BLaER1 treated with 17β-estradiol and CSF1 and Interleukin-3, amounts not matched to agents 10 nM and 100 nM (cell line): ENCODE results near the gene FKBP1B.

Source experiments
- H3K27ac ChIP-seq, 11 experiments: shearing (Covaris generic); formaldehyde crosslinking; 2 replicates each; pipeline ENCODE4 v1.8.1; 2022
- H3K27me3 ChIP-seq, 11 experiments: shearing (Covaris generic); formaldehyde crosslinking; 2 replicates each; pipeline ENCODE4 v1.8.1; 2022
- H3K36me3 ChIP-seq, 11 experiments: shearing (Covaris generic); formaldehyde crosslinking; 2 replicates each; pipeline ENCODE4 v1.8.1; 2022
- H3K4me1 ChIP-seq, 10 experiments: shearing (Covaris generic); formaldehyde crosslinking; 2 replicates each; pipeline ENCODE4 v1.8.1; 2022
- H3K4me2 ChIP-seq, 11 experiments: shearing (Covaris generic); formaldehyde crosslinking; 2 replicates each; pipeline ENCODE4 v1.8.1; 2022
- H3K4me3 ChIP-seq, 10 experiments: shearing (Covaris generic); formaldehyde crosslinking; 2 replicates each; pipeline ENCODE4 v1.8.1; 2022
- H3K9ac ChIP-seq, 11 experiments: shearing (Covaris generic); formaldehyde crosslinking; 2 replicates each; pipeline ENCODE4 v1.8.1; 2022
- H3K9me3 ChIP-seq, 11 experiments: shearing (Covaris generic); formaldehyde crosslinking; replicated peaks in 1 of 11; 2 replicates each; pipeline ENCODE4 v1.8.1; 2022
- H4K20me1 ChIP-seq, 11 experiments: shearing (Covaris generic); formaldehyde crosslinking; 2 replicates each; pipeline ENCODE4 v1.8.1; 2022
- Cebpa-rat ChIP-seq, 11 experiments: shearing (Covaris generic); IDR thresholded peaks; 2 replicates each; pipeline ENCODE4 v1.8.1; 2022

FKBP1B gene

DNA sequence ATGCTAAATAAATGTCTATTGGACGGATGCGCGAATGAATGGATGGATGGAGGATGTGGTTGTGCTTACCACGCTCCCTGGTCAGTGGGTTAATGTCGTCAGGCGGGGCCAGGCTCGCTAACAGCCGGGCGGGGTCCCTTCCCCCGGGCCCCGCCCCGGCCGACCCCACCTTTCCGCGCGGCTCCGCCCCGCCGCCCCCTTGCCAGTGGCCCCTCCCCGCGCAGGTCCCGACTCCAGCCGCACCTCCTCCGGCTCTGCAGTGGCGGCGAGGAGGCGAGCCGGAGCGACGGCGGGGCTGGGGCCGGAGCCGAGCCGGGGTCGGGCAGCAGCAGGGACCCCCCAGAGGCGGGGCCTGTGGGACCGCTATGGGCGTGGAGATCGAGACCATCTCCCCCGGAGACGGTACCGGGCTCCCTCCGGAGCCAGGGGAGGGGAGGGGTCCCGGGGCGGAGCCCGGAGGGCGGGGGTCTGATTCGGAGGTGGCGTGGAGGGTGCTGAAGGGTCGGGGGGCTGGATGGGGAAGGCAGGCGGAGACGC, at the start of gene FKBP1B:
Gene FKBP1B (plus strand): TSS at position 257 of the 537 bp plus-strand sequence. CDS start 109 bp downstream, at position 366.
- Histone ChIP-seq H3K4me2 (peak within 1 kb of the TSS; percentile 81 to 95 (median 90)), H3K9ac (peak within 1 kb of the TSS; percentile 38 to 71 (median 56); a peak in 18 of 22 replicates)

DNA sequence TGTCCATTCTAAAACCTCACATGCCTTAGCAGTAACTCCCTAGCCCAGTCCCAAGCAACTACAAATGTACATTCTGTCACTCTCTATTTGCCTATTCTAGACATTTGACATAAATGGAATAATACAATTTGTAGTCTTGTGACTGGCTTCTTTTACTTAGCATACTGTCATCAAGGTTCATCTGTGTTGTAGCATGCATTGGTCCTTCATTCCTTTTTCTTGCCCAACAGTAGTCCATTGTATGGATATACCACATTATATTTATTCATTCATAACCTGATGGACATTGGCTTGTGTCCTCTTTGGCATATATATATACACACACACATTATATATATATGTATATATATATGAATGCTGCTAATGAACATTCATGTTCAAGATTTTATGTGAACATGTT, 41.8 kb upstream of the FKBP1B start:
- no peak for TF ChIP-seq Cebpa-rat (IDR thresholded peaks at IDR 0.05)
- H3K4me2 ChIP-seq: no peak overlapping the region
- H3K9me3 ChIP-seq: no peaks in the 10 kb centered on the region
- H3K27ac ChIP-seq: no peak overlapping the region
- peaks cover 2 to 12% (median 7%) of the 10 kb centered on the region in 11 experiments; a peak in 11 of 22 replicates for H3K36me3 ChIP-seq
- H3K9ac ChIP-seq: no peak overlapping the region
- H3K4me1 ChIP-seq: peaks cover 7 to 13% (median 9%) of the 10 kb centered on the region in 10 experiments; a peak in 15 of 20 replicates
- no peak overlapping the region for H3K4me3 ChIP-seq
- peaks cover 0 to 35% (median 22%) of the 10 kb centered on the region in 11 experiments; a peak in 16 of 22 replicates for H4K20me1 ChIP-seq
- peaks cover 49 to 59% (median 56%) of the 10 kb centered on the region in 11 experiments for H3K27me3 ChIP-seq

More for the DNA sequence above, at the start of gene FKBP1B:
- Histone ChIP-seq H3K36me3 (no peaks in the 10 kb centered on the region), H3K9me3 (no peaks in the 10 kb centered on the region), H3K27ac (no peak within 1 kb of the TSS), H3K27me3 (peaks cover 43 to 62% (median 54%) of the 10 kb centered on the region in 11 experiments), H3K4me3 (peak within 1 kb of the TSS; percentile 52 to 76 (median 65)), H4K20me1 (peaks cover 0 to 5% (median 0%) of the 10 kb centered on the region in 11 experiments; a peak in 4 of 22 replicates), H3K4me1 (peaks cover 31 to 43% (median 41%) of the 10 kb centered on the region in 10 experiments)
- no peak for TF ChIP-seq Cebpa-rat (IDR thresholded peaks at IDR 0.05)

DNA sequence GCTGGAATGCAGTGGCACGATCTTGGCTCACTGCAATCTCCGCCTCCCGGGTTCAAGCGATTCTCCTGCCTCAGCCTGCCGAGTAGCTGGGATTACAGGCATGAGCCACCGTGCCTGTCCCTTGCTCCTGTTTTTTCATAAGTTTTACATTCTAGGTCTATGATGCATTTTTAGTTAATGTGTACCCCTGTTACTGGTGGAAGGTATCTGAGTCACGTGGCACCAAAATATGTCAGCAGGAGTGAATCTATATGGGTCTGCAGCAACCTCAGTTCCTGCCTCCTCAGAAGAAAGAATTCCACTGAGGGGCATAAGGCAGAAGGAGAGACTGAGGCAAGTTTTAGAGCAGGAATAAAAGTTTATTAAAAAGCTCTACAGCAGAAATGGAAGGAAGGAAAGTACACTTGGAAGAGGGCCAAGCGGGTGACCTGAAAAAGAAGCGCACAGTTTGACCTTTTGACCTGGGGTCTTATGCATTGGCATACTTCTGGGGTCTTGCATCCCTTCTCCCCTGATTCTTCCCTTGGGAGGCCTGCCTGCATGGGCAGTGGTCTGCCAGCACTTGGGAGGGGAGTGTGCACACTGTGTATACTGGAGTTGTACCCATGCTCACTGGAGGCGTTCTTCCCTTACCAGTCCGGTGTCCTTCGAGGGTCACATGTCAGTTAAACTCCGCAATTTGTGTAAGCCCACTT, 40.7 kb upstream of the FKBP1B start:
- no peak for TF ChIP-seq Cebpa-rat (IDR thresholded peaks at IDR 0.05)
- no peak overlapping the region for H3K4me3 ChIP-seq
- peaks cover 7 to 20% (median 9%) of the 10 kb centered on the region in 10 experiments; a peak in 15 of 20 replicates for H3K4me1 ChIP-seq
- peaks cover 0 to 35% (median 22%) of the 10 kb centered on the region in 11 experiments; a peak in 16 of 22 replicates for H4K20me1 ChIP-seq
- peaks cover 49 to 61% (median 56%) of the 10 kb centered on the region in 11 experiments for H3K27me3 ChIP-seq
- H3K27ac ChIP-seq: no peak overlapping the region
- no peak overlapping the region for H3K4me2 ChIP-seq
- 0 out of 22 replicates have a peak, but pooled peaks cover 0 to 5% (median 0%) of the 10 kb centered on the region in 11 experiments for H3K36me3 ChIP-seq
- H3K9ac ChIP-seq: no peak overlapping the region
- H3K9me3 ChIP-seq: no peaks in the 10 kb centered on the region

DNA sequence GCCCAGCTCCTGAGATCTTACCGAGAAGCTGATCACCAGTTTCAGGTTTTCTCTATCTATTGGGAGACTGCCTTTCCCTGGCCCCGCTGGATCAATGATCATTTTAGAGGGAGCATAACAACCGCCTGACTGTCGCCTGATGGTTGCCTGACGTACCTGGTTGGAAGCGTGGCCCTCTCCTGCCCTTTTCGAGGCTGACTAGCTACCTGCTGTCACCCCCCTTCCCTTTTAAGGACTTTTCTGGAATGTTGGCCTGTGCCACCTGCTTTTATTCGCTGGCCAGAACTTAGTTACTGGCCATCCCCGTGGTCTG, 40.2 kb upstream of the FKBP1B start:
- Histone ChIP-seq H3K4me1 (peaks cover 7 to 20% (median 9%) of the 10 kb centered on the region in 10 experiments; a peak in 15 of 20 replicates), H3K27ac (no peak overlapping the region), H3K36me3 (0 out of 22 replicates have a peak, but pooled peaks cover 0 to 4% (median 0%) of the 10 kb centered on the region in 11 experiments), H3K4me3 (peak overlapping the region in 2 of 10 experiments; percentile 18 to 34; a peak in 2 of 20 replicates), H3K27me3 (peaks cover 49 to 61% (median 56%) of the 10 kb centered on the region in 11 experiments), H3K4me2 (peak overlapping the region in 10 of 11 experiments; percentile 52 to 78 (median 66); a peak in 13 of 22 replicates), H4K20me1 (peaks cover 0 to 35% (median 22%) of the 10 kb centered on the region in 11 experiments; a peak in 16 of 22 replicates), H3K9ac (peak overlapping the region in 1 of 11 experiments; percentile 43; a peak in 1 of 22 replicates), H3K9me3 (no peaks in the 10 kb centered on the region)
- TF ChIP-seq Cebpa-rat (IDR thresholded peaks at IDR 0.05): no peak

DNA sequence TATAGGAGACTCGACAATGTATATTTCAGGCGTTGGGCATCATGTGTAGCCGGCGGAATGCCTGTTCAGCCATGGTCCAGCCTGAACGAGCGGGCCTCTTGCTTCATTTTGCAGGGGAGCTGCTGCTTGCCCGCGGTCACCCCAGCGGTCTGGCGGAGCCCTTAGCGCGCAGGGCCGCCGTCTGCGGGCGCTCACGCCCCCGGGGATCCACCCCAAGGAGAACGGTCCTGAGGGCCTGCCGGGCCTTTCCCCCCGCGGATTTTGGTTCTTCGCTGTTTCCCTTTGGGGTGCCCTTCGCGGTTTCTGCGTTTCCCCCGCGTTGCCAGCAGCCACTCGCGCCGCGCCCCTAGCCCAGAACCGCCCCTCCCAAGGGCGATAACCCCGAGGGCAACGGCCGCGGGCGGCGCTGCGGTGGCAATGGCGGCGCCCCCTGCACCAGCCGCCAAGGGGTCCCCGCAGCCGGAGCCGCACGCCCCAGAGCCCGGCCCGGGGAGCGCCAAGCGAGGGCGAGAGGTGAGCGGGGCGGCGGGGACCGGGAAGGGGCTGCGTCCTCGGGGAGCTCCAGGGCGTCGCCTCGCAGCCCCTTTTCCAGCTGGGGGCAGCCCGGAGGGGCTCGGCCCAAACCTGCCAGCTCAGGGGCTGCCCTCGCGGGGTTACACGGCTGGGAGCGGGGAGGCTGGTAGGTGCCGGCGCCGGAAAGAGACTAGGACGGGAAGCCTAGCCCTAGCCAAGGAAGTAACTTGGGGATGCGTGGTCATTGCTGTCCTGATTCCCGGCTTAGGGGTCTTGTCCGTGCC, 39.7 kb upstream of the FKBP1B start, which contains the start of gene MFSD2B:
Gene MFSD2B (plus strand): TSS at position 406 of the 797 bp plus-strand sequence. CDS start 12 bp downstream, at position 418.
- Histone ChIP-seq H3K4me3 (peak within 1 kb of the TSS in 9 of 10 experiments; percentile 3 to 58 (median 29); a peak in 12 of 20 replicates), H3K4me2 (peak within 1 kb of the TSS; percentile 52 to 78 (median 65))

DNA sequence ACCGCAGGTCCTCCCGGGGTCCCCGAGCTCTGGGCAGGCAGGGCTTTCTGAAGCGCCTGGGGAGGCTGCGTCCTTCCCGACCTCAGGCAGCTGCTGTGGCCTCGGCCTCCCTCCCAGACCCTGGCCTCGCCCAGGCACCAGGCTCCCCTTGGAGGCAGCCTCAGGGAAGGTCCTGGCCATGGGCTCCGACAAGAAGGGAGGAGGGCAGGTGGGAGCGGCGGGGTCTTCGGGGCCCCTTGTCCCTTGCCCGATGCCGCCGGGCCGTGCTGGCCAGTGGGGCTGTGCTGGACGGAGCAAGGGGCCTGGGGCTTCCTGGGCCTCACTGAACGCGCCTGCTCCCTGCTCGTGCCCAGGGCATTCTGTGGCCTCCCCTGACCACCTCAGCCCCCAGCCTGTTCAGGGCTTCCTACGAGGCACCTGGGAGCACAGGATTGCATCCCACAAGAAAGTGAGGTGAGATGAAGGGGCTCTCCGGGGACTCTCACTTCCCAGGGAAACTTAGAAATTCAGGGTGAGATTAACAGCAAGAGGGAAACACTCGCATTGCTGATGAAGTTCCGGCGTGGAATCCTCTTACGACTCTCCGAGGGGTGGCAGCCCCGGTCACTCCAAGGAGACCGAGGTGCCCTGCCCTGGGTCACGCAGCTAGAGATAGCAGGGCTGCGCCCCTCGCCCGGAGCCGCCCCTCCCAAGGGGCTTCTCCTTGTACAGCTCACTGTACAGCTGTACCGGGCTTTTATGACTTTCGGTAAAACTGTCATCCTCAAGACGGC, 38.9 kb upstream of the FKBP1B start:
- Histone ChIP-seq H3K9ac (no peak overlapping the region), H3K27me3 (peaks cover 49 to 61% (median 56%) of the 10 kb centered on the region in 11 experiments), H3K4me1 (peaks cover 7 to 20% (median 15%) of the 10 kb centered on the region in 10 experiments; a peak in 16 of 20 replicates), H3K27ac (no peak overlapping the region), H3K4me2 (peak overlapping the region in 6 of 11 experiments; percentile 60 to 78 (median 68); a peak in 8 of 22 replicates), H3K4me3 (peak overlapping the region in 1 of 10 experiments; percentile 58; a peak in 1 of 20 replicates), H4K20me1 (peaks cover 0 to 35% (median 22%) of the 10 kb centered on the region in 11 experiments; a peak in 16 of 22 replicates), H3K36me3 (0 out of 22 replicates have a peak, but pooled peaks cover 0 to 4% (median 0%) of the 10 kb centered on the region in 11 experiments), H3K9me3 (no peaks in the 10 kb centered on the region)
- no peak for TF ChIP-seq Cebpa-rat (IDR thresholded peaks at IDR 0.05)

More for the DNA sequence above, 39.7 kb upstream of the FKBP1B start, which contains the start of gene MFSD2B:
- Histone ChIP-seq H3K4me1 (peaks cover 7 to 20% (median 11%) of the 10 kb centered on the region in 10 experiments; a peak in 16 of 20 replicates), H3K9ac (peak within 1 kb of the TSS in 4 of 11 experiments; percentile 24 to 51 (median 40); a peak in 4 of 22 replicates), H3K27ac (no peak within 1 kb of the TSS), H3K27me3 (peaks cover 49 to 61% (median 56%) of the 10 kb centered on the region in 11 experiments), H3K9me3 (no peaks in the 10 kb centered on the region), H4K20me1 (peaks cover 0 to 35% (median 22%) of the 10 kb centered on the region in 11 experiments; a peak in 16 of 22 replicates), H3K36me3 (0 out of 22 replicates have a peak, but pooled peaks cover 0 to 4% (median 0%) of the 10 kb centered on the region in 11 experiments)
- TF ChIP-seq Cebpa-rat (IDR thresholded peaks at IDR 0.05): no peak

DNA sequence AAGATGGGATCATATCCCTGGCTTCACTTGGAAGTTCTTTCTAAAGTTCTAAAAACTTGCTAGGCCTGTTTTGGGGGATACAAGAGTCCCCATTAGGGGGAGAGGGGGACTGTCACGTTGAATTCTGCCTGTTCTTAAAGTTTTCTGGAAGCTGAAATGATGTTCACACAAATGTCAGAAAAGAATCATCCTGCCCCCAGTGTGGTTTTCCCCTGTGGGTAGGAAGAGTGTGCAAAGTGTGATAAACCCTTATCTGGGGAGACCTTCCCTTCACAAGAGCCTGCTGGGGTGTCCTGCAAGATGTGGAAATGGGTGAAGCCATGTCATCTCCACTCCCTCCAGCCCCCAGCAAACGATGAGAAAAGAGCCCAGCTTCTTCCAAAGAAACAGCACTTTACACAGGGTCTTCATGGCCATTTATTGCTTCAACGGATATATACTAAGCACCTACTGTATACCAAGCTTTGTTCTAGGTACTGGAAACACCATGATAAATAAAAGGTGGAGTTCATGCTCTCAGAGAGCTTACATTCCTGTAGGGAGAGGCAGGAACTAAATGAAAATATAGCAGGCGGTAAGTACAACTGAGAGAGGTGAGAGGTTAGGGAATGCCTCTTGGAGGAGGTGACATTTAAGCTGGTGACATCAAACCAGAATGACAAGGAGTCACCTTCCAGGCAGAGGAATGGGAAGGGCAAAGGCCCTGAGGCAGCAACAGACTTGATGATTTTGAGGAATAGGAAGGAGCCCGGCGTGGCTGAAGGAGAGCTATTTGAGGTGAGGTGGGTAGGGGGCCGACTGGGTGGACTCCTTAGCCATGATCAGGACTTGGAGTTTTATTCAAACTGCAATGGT, 38.1 kb upstream of the FKBP1B start:
- TF ChIP-seq Cebpa-rat (IDR thresholded peaks at IDR 0.05): no peak
- Histone ChIP-seq H3K36me3 (0 out of 22 replicates have a peak, but pooled peaks cover 0 to 4% (median 0%) of the 10 kb centered on the region in 11 experiments), H3K4me1 (peaks cover 7 to 20% (median 15%) of the 10 kb centered on the region in 10 experiments; a peak in 16 of 20 replicates), H3K4me3 (no peak overlapping the region), H3K27ac (no peak overlapping the region), H3K27me3 (peaks cover 49 to 61% (median 56%) of the 10 kb centered on the region in 11 experiments), H3K4me2 (no peak overlapping the region), H4K20me1 (peaks cover 0 to 35% (median 22%) of the 10 kb centered on the region in 11 experiments; a peak in 16 of 22 replicates), H3K9ac (no peak overlapping the region), H3K9me3 (no peaks in the 10 kb centered on the region)
